Measurements from ENCODE around the gene PHLDB2. TPM values are rescaled to one million over a fixed set of nuclear protein-coding genes. Genes with fewer than 3 reads are reported as not detected.

The PHLDB2 gene
- total and polyA plus RNA-seq, 2 of the 4 experiments (the other 2 are of a cell fraction): 10.6 to 28.7 TPM

- ChIA-PET POLR2A (ENCODE audit: unreplicated experiment) (interaction anchor here (0.6 kb wide), 1 partner anchor 220 kb away, joined by 4 read pairs; no protein-coding TSS in a partner anchor), CTCF (interaction anchor here (0.6 to 1.0 kb wide), 2 partner anchors 23 to 156 kb away, joined by 3 read pairs; no protein-coding TSS in a partner anchor)
- H3K4ac ChIP-seq (ENCODE audit: low read depth, low read length): peak overlapping the region; percentile 16; the same call in 1 of the 2 replicates
- BruUV-seq (replicated peaks): no TSS peak
- peaks cover 9 to 11% of the 10 kb centered on the region in 2 experiments; a peak in 3 of 4 replicates for H3K79me1 ChIP-seq (ENCODE audit: low read depth in 1 of 2, low read length in 2 of 2)
- no peak overlapping the region; the same call in 1 of the 2 replicates for H4K91ac ChIP-seq (ENCODE audit: insufficient read depth, low read depth, low read length)
- H2AK5ac ChIP-seq (ENCODE audit: low read depth, low read length): 0 out of 2 replicates have a peak overlapping the region, but pooled peaks have one; percentile 1
- no peak for ATAC-seq (ENCODE audit: low read depth)
- 0 out of 2 replicates have a peak overlapping the region, but pooled peaks have one; percentile 48 for H3K14ac ChIP-seq (replicated peaks; ENCODE audit: low read depth, low read length)
- H3K4me3 ChIP-seq (ENCODE audit: insufficient read depth, low read depth, low read length): no peak overlapping the region
- H2BK15ac ChIP-seq (ENCODE audit: low read depth, low read length): peak overlapping the region; percentile 34; the same call in 1 of the 3 replicates
- H3K56ac ChIP-seq (ENCODE audit: extremely low read depth, insufficient read depth, low read length): no peak overlapping the region
- peaks cover 6% of the 10 kb centered on the region for H3K4me1 ChIP-seq (ENCODE audit: control insufficient read depth, insufficient read depth, low read length)
- intact Hi-C loops (cut with micrococcal nuclease) (no loop called here), in situ Hi-C loops (cut with MboI; ENCODE audit: low sequenced_read_pairs) (loop anchor here (25.0 kb wide), 1 partner anchor 285 kb away; the partner anchor contains the start of gene ZBED2), dilution Hi-C loops (cut with HindIII; ENCODE audit: low sequenced_read_pairs, unreplicated experiment) (no loop called here)
- H3K27ac ChIP-seq (ENCODE audit: insufficient read depth, low read length): no peak overlapping the region
- 79% methylated on average over 4 of the region's 6 CpGs; no CpG with 5 or more reads in 1 of the 2 experiments for WGBS, 2 experiments (ENCODE audit: extremely low coverage in 2 of 2, insufficient read length in 1 of 2)
- peaks cover 3% of the 10 kb centered on the region; the same call in 1 of the 2 replicates for H3K9me1 ChIP-seq (ENCODE audit: insufficient read depth, low read length)
- no peak overlapping the region for H4K8ac ChIP-seq (ENCODE audit: low read depth in 2 of 2, low read length in 2 of 2)
- no peaks in the 10 kb centered on the region for H4K20me1 ChIP-seq (ENCODE audit: insufficient read depth, low read length)
- no peaks in the 10 kb centered on the region for H3K9me3 ChIP-seq (ENCODE audit: control insufficient read depth, insufficient read depth, low read length)
- H4K5ac ChIP-seq (ENCODE audit: low read depth, low read length): no peak overlapping the region
- no peak overlapping the region for H3K9ac ChIP-seq (ENCODE audit: low read depth, low read length)
- DNase-seq: no peak
- no peak overlapping the region for H3K23ac ChIP-seq (ENCODE audit: low read depth, low read length)
- no peak overlapping the region for H2AK9ac ChIP-seq (replicated peaks; ENCODE audit: low read depth, low read length, poor library complexity)
- no peak overlapping the region for H2AFZ ChIP-seq (replicated peaks; ENCODE audit: low read length, poor library complexity)
- no peak overlapping the region for H2BK5ac ChIP-seq (ENCODE audit: low read depth, low read length, poor library complexity, severe bottlenecking)
- H2BK20ac ChIP-seq (ENCODE audit: low read depth, low read length): no peak overlapping the region
- no peak overlapping the region for H3K4me2 ChIP-seq (ENCODE audit: low read depth, low read length)
- no peaks in the 10 kb centered on the region for H3K27me3 ChIP-seq (ENCODE audit: control insufficient read depth, insufficient read depth, low read length)
- H3K18ac ChIP-seq (ENCODE audit: low read depth, low read length): no peak overlapping the region
- no peak overlapping the region for H2BK120ac ChIP-seq (ENCODE audit: low read depth, low read length)
- peaks cover 1% of the 10 kb centered on the region; the same call in 1 of the 2 replicates for H3K36me3 ChIP-seq (ENCODE audit: control insufficient read depth, insufficient read depth, low read length)
- TF ChIP-seq POLR2A (IDR thresholded peaks at IDR 0.05; ENCODE audit: low read depth, low read length) (no peak), MXI1 (IDR thresholded peaks at IDR 0.05; ENCODE audit: borderline replicate concordance, low read depth, low read length) (no peak), RAD21 (IDR thresholded peaks at IDR 0.05; ENCODE audit: low read length) (no peak), RCOR1 (IDR thresholded peaks at IDR 0.05; ENCODE audit: insufficient replicate concordance, low read length) (no peak), NFE2L2 (IDR thresholded peaks at IDR 0.05; ENCODE audit: low read depth, low read length) (no peak), CHD1 (IDR thresholded peaks at IDR 0.05; ENCODE audit: low read depth, low read length) (no peak), MAFK (IDR thresholded peaks at IDR 0.05; ENCODE audit: low read depth, low read length) (no peak), RFX5 (IDR thresholded peaks at IDR 0.05; ENCODE audit: low read depth, low read length) (no peak), BHLHE40 (IDR thresholded peaks at IDR 0.05; ENCODE audit: low read depth, low read length) (no peak), USF2 (IDR thresholded peaks at IDR 0.05; ENCODE audit: low read depth, low read length) (no peak), FOS (IDR thresholded peaks at IDR 0.05; ENCODE audit: low read depth, low read length) (no peak), SMC3 (IDR thresholded peaks at IDR 0.05; ENCODE audit: low read depth, low read length) (no peak), ELK1 (IDR thresholded peaks at IDR 0.05; ENCODE audit: borderline replicate concordance, low read depth, low read length) (no peak), CTCF (conservative IDR thresholded peaks at IDR 0.05; ENCODE audit: low read depth, low read length) (no peak)
Measured at GRCh38 chr3:111871809-111872623, 13.0 kb downstream of the PHLDB2 start.

Measured in IMR-90 (cell line).